Neural cell (in vitro differentiated cells): ENCODE data around the gene CRAT. TPM values are rescaled to one million over a fixed set of nuclear protein-coding genes. Genes with fewer than 3 reads are reported as not detected.

Experiments
- H2AFZ ChIP-seq: fragments of 200-600, 300-800 bp; sonication (generic), shearing (Covaris generic); 2 replicates; pipeline ENCODE4 v1.6.0; 2014; ENCODE audit warnings: low read depth, mild to moderate bottlenecking, antibody characterized with exemption, low read length, moderate library complexity
- H3F3A ChIP-seq: fragments of 200-600 bp; shearing (Covaris generic); 2 replicates; pipeline ENCODE4 v1.6.1; 2016; ENCODE audit warnings: mild to moderate bottlenecking, moderate library complexity, mixed read lengths, antibody characterized with exemption, low read length; ENCODE audit not compliant: insufficient read depth, poor library complexity, severe bottlenecking
- H3K27ac ChIP-seq: fragments of 200-600, 300-800 bp; sonication (generic), shearing (Covaris generic); 2 replicates; pipeline ENCODE4 v1.5.1; 2014; ENCODE audit warnings: mild to moderate bottlenecking, low read length, moderate library complexity
- H3K27me3 ChIP-seq: fragments of 300-800, 200-600 bp; sonication (generic), shearing (Covaris generic); 2 replicates; pipeline ENCODE4 v1.6.0; 2014; ENCODE audit warnings: mild to moderate bottlenecking, low read depth, low read length, moderate library complexity; ENCODE audit not compliant: insufficient read depth
- H3K36me3 ChIP-seq: fragments of 300-800, 200-600 bp; sonication (generic), shearing (Covaris generic); 2 replicates; pipeline ENCODE4 v1.5.1; 2014; ENCODE audit warnings: mild to moderate bottlenecking, antibody characterized with exemption, low read length, moderate library complexity; ENCODE audit not compliant: insufficient read depth
- H3K4me2 ChIP-seq: fragments of 300-800, 200-600 bp; sonication (generic), shearing (Covaris generic); 2 replicates; pipeline ENCODE4 v1.6.0; 2014; ENCODE audit warnings: mild to moderate bottlenecking, low read length
- H3K4me3 ChIP-seq: fragments of 300-800, 200-600 bp; sonication (generic), shearing (Covaris generic); 2 replicates; pipeline ENCODE4 v1.5.1; 2014; ENCODE audit warnings: mild to moderate bottlenecking, low read length, moderate library complexity
- H3K79me2 ChIP-seq: fragments of 200-600 bp; shearing (Covaris generic); replicated peaks from 2 replicates; pipeline ENCODE4 v1.6.0; 2014; ENCODE audit warnings: mild to moderate bottlenecking, low read length, moderate library complexity; ENCODE audit not compliant: insufficient read depth
- H3K9ac ChIP-seq: fragments of 300-800, 200-600 bp; sonication (generic), shearing (Covaris generic); 2 replicates; pipeline ENCODE4 v1.6.1; 2016; ENCODE audit warnings: mild to moderate bottlenecking, low read length, mixed read lengths
- H3K9me2 ChIP-seq: fragments of 200-600 bp; shearing (Covaris generic); 2 replicates; pipeline ENCODE4 v1.6.1; 2016; ENCODE audit warnings: mild to moderate bottlenecking, low read length, mixed read lengths; ENCODE audit not compliant: insufficient read depth
- H3K9me3 ChIP-seq: fragments of 200-600, 300-800 bp; sonication (generic), shearing (Covaris generic); 2 replicates; pipeline ENCODE4 v1.6.1; 2016; ENCODE audit warnings: mild to moderate bottlenecking, mixed run types, low read length, moderate library complexity, mixed read lengths
- H4K20me1 ChIP-seq: fragments of 200-600 bp; shearing (Covaris generic); 2 replicates; pipeline ENCODE4 v1.6.1; 2016; ENCODE audit warnings: mild to moderate bottlenecking, mixed run types; ENCODE audit not compliant: insufficient read depth
- CTCF ChIP-seq: fragments of 450-650 bp; IDR thresholded peaks from 2 replicates; pipeline ENCODE4 v1.5.1; 2014; ENCODE audit warnings: antibody characterized with exemption, mild to moderate bottlenecking, moderate library complexity; ENCODE audit not compliant: poor library complexity, severe bottlenecking
- EP300 ChIP-seq: fragments of 450-650 bp; conservative IDR thresholded peaks from 2 replicates; pipeline ENCODE4 v1.6.1; 2014; ENCODE audit warnings: antibody characterized with exemption, mild to moderate bottlenecking, moderate library complexity; ENCODE audit not compliant: poor library complexity, severe bottlenecking
- EZH2 ChIP-seq: fragments of 200-600, 300-800 bp; shearing (Covaris generic), sonication (generic); IDR thresholded peaks from 2 replicates; pipeline ENCODE4 v1.6.1; 2014; ENCODE audit warnings: antibody characterized with exemption, low read length, borderline replicate concordance, mild to moderate bottlenecking; ENCODE audit not compliant: insufficient read depth, poor library complexity, severe bottlenecking
- MXI1 ChIP-seq: fragments of 450-650 bp; conservative IDR thresholded peaks from 2 replicates; pipeline ENCODE4 v1.6.1; 2014; ENCODE audit warnings: antibody characterized with exemption, mild to moderate bottlenecking; ENCODE audit not compliant: poor library complexity, severe bottlenecking
- POLR2AphosphoS5 ChIP-seq: IDR thresholded peaks from 2 replicates; pipeline ENCODE4 v1.6.1; 2012
- RAD21 ChIP-seq: fragments of 450-650 bp; conservative IDR thresholded peaks from 2 replicates; pipeline ENCODE4 v1.6.1; 2014; ENCODE audit warnings: antibody characterized with exemption, mild to moderate bottlenecking, moderate library complexity
- REST ChIP-seq: IDR thresholded peaks from 2 replicates; pipeline ENCODE4 v1.6.1; 2012; ENCODE audit warnings: borderline replicate concordance
- SMC3 ChIP-seq: fragments of 450-650 bp; conservative IDR thresholded peaks from 2 replicates; pipeline ENCODE4 v1.6.1; 2014; ENCODE audit warnings: antibody characterized with exemption, mild to moderate bottlenecking, moderate library complexity; ENCODE audit not compliant: poor library complexity
- TAF1 ChIP-seq: IDR thresholded peaks from 2 replicates; pipeline ENCODE4 v1.6.1; 2012; ENCODE audit warnings: low read depth
- polyA plus RNA-seq: library from polyadenylated mRNA; depleted of rRNA; stranded (reverse); fragments of >200 nt; gene quantifications from 2 replicates; pipeline ENCODE4 v1.2.3, GENCODE V29; 2014

Gene CRAT
- polyA plus RNA-seq, 1 donor from 2014 or later: 14.3 TPM

GRCh38 chr9:129053020-129053419 is 57.6 kb downstream of the CRAT start:
- Histone ChIP-seq H3K27ac (no peak overlapping the region), H3K4me2 (no peak overlapping the region)
- TF ChIP-seq CTCF: no peak
- no peak for TF ChIP-seq REST
- no peak for TF ChIP-seq POLR2AphosphoS5
- no peak for TF ChIP-seq SMC3
- no peak for TF ChIP-seq EP300
- TF ChIP-seq EZH2: no peak
- no peak for TF ChIP-seq TAF1
- TF ChIP-seq RAD21: no peak
- no peak for TF ChIP-seq MXI1

GRCh38 chr9:129052592-129052991 is 58.0 kb downstream of the CRAT start:
- Histone ChIP-seq H3K27me3 (no peaks in the 10 kb centered on the region), H2AFZ (no peak overlapping the region), H3K79me2 (no peaks in the 10 kb centered on the region), H3K36me3 (no peaks in the 10 kb centered on the region), H3K4me2 (no peak overlapping the region), H3K9me2 (no peaks in the 10 kb centered on the region), H3K9me3 (no peaks in the 10 kb centered on the region), H3K27ac (no peak overlapping the region), H3K9ac (no peak overlapping the region), H4K20me1 (no peaks in the 10 kb centered on the region), H3K4me3 (no peak overlapping the region), H3F3A (no peaks in the 10 kb centered on the region)
- no peak for TF ChIP-seq TAF1

More at GRCh38 chr9:129053020-129053419, 57.6 kb downstream of the CRAT start:
- H3F3A ChIP-seq: no peaks in the 10 kb centered on the region
- H3K4me3 ChIP-seq: no peak overlapping the region
- no peaks in the 10 kb centered on the region for H3K9me3 ChIP-seq
- no peaks in the 10 kb centered on the region for H3K27me3 ChIP-seq
- no peak overlapping the region for H2AFZ ChIP-seq
- H4K20me1 ChIP-seq: no peaks in the 10 kb centered on the region
- H3K79me2 ChIP-seq: no peaks in the 10 kb centered on the region
- no peak overlapping the region for H3K9ac ChIP-seq
- no peaks in the 10 kb centered on the region for H3K9me2 ChIP-seq
- H3K36me3 ChIP-seq: no peaks in the 10 kb centered on the region

Other genes with a start within 250 kb of the CRAT start
- 22.6 and 24.4 TPM in 2 replicates for gene KYAT1, start 228.8 kb downstream of the CRAT start, polyA plus RNA-seq
- gene LRRC8A, start 228.7 kb downstream of the CRAT start, polyA plus RNA-seq: 11.6 and 15.6 TPM in 2 replicates
- not detected in 2 replicates for gene PHYHD1, start 189.8 kb downstream of the CRAT start, polyA plus RNA-seq
- 11.3 and 14.4 TPM in 2 replicates for gene DOLK, start 163.2 kb downstream of the CRAT start, polyA plus RNA-seq
- 21.2 and 24.0 TPM in 2 replicates for gene NUP188, start 163.1 kb downstream of the CRAT start, polyA plus RNA-seq
- gene SH3GLB2, start 82.5 kb downstream of the CRAT start, polyA plus RNA-seq: 128 and 160 TPM in 2 replicates
- gene MIGA2, start 74.2 kb downstream of the CRAT start, polyA plus RNA-seq: 42.4 and 73.6 TPM in 2 replicates
- 31.1 and 31.5 TPM in 2 replicates for gene DOLPP1, start 29.7 kb downstream of the CRAT start, polyA plus RNA-seq
- gene PTPA, start 622 bp upstream of the CRAT start, polyA plus RNA-seq: 50.5 and 62.8 TPM in 2 replicates
- 20.8 and 30.5 TPM in 2 replicates for gene IER5L, start 67.5 kb upstream of the CRAT start, polyA plus RNA-seq